Measurements from ENCODE around the gene KRT76. TPM values are rescaled to one million over a fixed set of nuclear protein-coding genes. Genes with fewer than 3 reads are reported as not detected.

The KRT76 gene
- total and polyA plus RNA-seq, 10 of the 15 experiments (the other 5 are each of a cell fraction or from before 2014, with no cell fraction given), result not detected

- Histone ChIP-seq H3K27me3 (replicated peaks in 1 of 2; ENCODE audit: control insufficient read depth in 2 of 2, insufficient read depth in 2 of 2, low read length in 1 of 2) (peaks cover 0 to 2% of the 10 kb centered on the region in 2 experiments; a peak in 1 of 4 replicates), H4K20me1 (ENCODE audit: control insufficient read depth, insufficient read depth) (no peaks in the 10 kb centered on the region), H2AFZ (ENCODE audit: control insufficient read depth, low read depth, low read length) (no peak overlapping the region), H3K9me3 (replicated peaks; ENCODE audit: control insufficient read depth, insufficient read depth, low read length) (no peaks in the 10 kb centered on the region), H3K36me3 (ENCODE audit: control insufficient read depth in 2 of 2, insufficient read depth in 2 of 2, low read length in 1 of 2) (no peaks in the 10 kb centered on the region), H3K4me1 (ENCODE audit: control insufficient read depth, insufficient read depth, low read length) (no peaks in the 10 kb centered on the region), H3K27ac (ENCODE audit: control insufficient read depth, insufficient read depth) (no peak overlapping the region), H3K9ac (ENCODE audit: control insufficient read depth, insufficient read depth, low read length) (no peak overlapping the region), H3K4me3 (no peak overlapping the region), H3K79me2 (ENCODE audit: control insufficient read depth, insufficient read depth, low read length) (no peaks in the 10 kb centered on the region), H3K4me2 (ENCODE audit: control insufficient read depth, insufficient read depth) (no peak overlapping the region)
- FAIRE-seq (no peak), DNase-seq (ENCODE audit: low read depth, low spot score) (no peak), ATAC-seq (no peak)
- 23% methylated on average over 4 of the region's 4 CpGs for WGBS (ENCODE audit: insufficient coverage, insufficient replicate concordance, low lambda C conversion rate, missing lambda C conversion rate)
- RAD21 ChIA-PET (ENCODE audit: unreplicated experiment), result no interaction called here
- TF ChIP-seq CHD1 (IDR thresholded peaks at IDR 0.05; ENCODE audit: low read depth, low read length) (no peak), FOXK2 (IDR thresholded peaks at IDR 0.05) (no peak), HDAC2 (IDR thresholded peaks at IDR 0.05) (no peak), BRCA1 (IDR thresholded peaks at IDR 0.05; ENCODE audit: low read depth, low read length) (no peak), PAX8 (IDR thresholded peaks at IDR 0.05) (no peak), MEF2B (IDR thresholded peaks at IDR 0.05; ENCODE audit: partially characterized antibody, poor library complexity, severe bottlenecking) (no peak), MYB (IDR thresholded peaks at IDR 0.05; ENCODE audit: borderline replicate concordance, low read depth, low read length) (no peak), ZBTB40 (IDR thresholded peaks at IDR 0.05; ENCODE audit: borderline replicate concordance) (no peak)
- intact Hi-C loops (cut with micrococcal nuclease; ENCODE audit: unreplicated experiment), result no loop called here
- SMC1A ChIA-PET (ENCODE audit: uncharacterized antibody, unreplicated experiment), result no interaction called here
- no TSS peak for BruUV-seq (replicated peaks)
- POLR2A ChIA-PET, result no interaction called here
- in situ Hi-C loops (cut with MboI), result no loop called here
- CTCF ChIA-PET, result interaction anchor here (1.1 kb wide), 1 partner anchor 73 kb away, joined by 4 read pairs; no protein-coding TSS in a partner anchor
Observed at GRCh38 chr12:52798003-52798670, 21.0 kb upstream of the KRT76 start.

Measured in GM12878 (cell line).